Esophagus muscularis mucosa (tissue), 2 donors: Measurements from ENCODE around the gene GP1BB.

ENCODE experiments used
- POLR2A ChIP-seq: fragments of 450-650 bp; IDR thresholded peaks from one replicate; pipeline ENCODE4 v1.6.1; 2017; ENCODE audit warnings: antibody characterized with exemption, moderate library complexity, mild to moderate bottlenecking, low read depth
- POLR2AphosphoS5 ChIP-seq, 2 donors: sonication (generic); formaldehyde crosslinking; IDR thresholded peaks; one replicate each; pipeline ENCODE4 v1.6.1; 2017; ENCODE audit warnings: antibody characterized with exemption in 2 of 2

DNA sequence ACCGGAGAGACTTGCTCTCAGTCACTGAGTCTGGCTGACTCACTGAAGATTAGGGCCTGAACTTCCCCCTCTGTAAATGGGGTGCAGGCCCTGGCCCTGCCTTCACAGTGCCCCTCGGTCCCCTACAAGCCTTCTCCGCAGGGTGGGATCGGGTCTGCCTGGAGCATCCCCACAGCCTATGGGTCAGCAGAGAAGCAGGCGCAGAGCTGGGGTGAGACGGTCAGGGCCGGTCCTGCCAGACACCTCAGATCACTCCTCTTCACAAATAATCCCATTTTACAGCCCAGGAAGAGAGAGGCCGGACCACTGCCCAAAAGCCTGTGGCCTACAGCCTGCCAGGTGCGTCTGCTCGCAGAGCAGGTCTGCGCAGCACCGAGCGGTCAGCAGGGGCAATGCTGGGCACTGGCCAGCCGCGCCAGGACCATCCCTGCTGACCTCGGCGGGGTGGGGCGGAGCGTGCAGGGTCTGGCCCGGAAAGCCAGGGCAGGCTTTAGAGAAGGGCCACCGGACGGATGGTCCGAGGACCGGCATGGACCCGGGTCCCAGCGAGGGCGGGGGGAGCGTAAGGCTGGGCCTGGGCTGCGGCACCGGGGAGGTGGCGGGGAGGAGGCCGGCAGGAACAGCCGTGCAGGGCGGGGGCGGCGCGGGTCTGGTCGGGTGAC is 9.6 kb upstream of the GP1BB start:
- TF ChIP-seq POLR2A (no peak), POLR2AphosphoS5 (IDR thresholded peaks at IDR 0.05) (no peak)
